C1 segment of cervical spinal cord (tissue), 14 donors: ENCODE results near the gene ZBTB32.

Experiments used
- DNase-seq, 14 donors: peaks; one replicate each; lab custom pipeline; 2025; lab: John Stamatoyannopoulos, UW

The ZBTB32 gene

DNA sequence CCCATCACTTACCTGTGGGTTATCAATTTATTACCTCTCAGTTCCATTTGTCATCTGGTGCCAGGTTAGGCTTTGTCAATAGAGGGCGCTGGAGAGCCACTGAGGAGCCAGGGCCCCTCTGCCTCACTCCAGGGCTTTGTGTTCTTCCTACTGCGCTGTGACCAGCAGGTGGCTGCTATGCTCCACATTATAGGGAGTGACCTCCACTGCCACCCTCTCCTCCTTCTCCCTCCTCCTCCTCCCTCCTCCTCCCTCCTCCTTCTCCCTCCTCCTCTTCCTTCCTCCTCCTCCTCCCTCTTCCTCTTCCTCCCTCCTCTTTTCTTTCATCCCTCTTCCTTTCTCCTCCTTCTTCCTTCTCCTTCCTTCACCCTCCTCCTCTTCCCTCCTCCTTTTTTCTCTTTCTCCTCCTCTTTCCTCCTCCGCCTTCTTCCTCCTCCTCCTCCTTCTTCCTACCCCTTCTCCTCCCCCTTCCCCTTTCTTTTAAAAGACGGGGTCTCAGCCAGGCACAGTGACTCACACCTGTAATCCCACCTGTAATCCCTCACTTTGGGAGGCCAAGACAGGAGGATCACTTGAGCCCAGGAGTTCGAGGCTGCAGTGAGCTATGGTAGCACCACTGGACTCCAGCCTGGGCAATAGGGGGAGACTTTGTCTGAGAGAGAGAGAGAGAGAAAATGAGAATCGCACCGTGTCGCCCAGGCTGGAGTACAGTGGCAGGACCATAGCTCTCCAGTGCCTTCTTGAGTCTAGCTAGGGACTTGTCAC lies 10.3 kb upstream of the ZBTB32 start:
- DNase-seq: peak in 13 of 14 donors; percentile 8 to 83 (median 61)

DNA sequence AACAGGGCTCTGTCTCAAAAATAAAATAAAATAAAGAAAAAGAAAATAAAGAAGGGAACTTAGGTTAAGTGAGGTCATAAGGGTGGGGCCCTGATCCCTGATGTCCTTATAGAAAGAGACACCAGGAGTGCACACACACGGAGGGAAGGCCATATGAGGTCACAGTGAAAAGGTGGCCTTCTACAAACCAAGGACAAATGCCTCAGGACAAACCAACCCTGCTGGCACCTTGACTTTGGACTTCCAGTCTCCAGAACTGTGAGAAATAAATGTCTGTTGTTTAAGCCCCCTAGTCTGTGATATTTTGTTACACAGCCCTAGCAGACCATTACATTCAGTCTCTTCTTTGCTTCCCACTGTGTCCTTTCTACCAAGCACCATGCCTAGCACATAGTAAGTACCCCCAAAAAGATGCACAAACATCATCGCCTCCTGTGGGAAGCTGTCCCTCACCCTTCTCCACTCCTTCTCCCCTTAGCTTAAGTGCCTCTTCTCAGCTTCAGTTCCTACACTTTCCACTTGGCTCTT lies 8.4 kb upstream of the ZBTB32 start:
- no peak for DNase-seq

DNA sequence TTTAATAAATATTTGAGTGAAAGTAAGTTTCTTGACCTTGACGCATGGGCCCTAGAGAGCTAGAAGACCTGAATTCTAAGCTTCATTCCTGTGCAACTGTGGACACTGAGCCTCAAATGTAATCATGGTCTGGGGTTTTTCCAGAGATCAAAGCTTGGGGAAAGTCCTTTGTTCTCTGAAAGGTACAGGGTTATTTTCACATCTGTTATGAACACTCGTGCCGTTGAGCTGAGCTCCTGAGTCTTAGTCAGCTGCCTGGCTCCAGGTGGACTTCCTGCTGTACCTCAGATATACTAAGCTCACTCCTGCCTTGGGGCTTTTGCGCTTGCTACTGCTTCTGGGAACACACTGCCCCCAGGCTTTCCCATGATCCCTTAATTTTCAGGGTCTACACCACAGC lies 7.5 kb upstream of the ZBTB32 start:
- DNase-seq: no peak

DNA sequence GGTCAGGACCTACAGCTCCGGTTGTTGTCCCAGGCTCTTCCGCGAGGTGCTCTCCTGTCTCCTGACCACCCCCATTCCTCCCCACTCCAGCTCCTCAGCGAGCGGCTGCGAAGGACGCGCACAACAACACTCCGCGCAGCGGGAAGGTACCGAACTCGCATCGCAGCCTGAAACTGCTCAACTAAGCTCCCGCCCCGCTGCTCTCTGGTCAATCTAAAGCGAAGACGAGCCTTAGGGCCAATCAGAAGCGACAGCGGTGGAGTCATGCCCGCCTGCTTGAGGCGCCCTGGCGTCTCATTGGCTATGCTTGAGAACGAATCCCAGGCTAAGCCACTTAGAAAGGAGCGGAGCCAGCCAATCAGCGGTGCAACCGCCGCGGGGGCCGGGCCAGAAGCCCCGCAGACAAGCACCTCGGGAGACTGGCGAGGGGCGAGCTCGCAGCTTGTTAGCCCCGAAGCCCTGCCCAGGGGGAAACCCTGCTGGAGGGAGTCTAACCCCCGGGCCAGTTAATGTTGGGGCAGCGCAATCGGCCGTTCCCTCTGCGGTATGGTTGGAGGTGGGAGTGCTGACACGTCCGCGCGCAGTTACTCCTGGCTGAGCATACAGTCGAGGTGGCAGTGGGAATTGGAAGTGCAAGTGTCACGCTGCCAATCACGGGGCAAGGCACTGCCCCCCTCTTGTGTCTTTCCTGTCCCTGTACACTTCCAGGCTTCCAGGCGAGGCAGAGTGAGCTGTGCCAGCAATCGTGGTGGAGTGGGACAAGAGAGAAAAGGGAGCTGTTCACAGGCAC lies 1.9 kb upstream of the ZBTB32 start:
- peak; percentile 64 to 99 (median 92) for DNase-seq

DNA sequence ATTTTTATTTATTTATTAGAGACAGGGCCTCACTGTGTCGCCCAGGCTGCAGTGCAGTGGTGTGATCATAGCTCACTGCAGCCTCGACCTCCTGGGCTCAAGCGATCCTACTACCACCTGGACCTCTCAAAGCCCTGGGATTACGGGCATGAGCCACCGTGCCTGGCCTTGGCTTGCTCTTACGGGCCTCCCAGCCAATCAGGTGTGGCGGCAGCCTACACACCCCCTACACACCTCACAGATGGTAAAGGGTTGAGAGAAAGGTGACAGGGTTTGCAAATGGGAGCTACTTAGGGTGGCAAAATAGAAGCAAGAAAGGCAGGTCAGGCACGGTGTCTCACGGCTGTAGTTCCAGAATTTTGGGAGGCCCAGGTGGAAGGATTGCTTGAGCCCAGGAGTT lies 1.0 kb upstream of the ZBTB32 start:
- DNase-seq: no peak

DNA sequence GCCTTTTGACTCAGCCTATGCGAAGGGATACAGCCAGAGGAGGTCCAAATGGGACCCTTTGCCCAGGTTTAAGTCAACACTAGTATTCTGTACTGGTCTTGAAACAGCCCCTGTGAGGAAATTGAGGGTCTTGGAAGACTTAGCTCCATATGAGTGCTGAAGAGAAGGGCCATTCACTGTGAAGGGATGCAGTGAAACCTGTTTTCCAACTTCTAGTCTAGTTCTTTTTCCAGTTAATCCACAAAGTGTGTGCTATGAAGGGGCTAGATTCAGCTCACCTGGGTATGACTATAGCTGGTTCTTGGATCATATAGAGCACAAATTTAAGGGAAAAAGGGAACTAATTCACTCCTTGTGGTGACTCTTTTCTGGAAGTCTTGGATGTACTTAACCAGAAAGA lies 4.0 kb downstream of the ZBTB32 start:
- DNase-seq: no peak

DNA sequence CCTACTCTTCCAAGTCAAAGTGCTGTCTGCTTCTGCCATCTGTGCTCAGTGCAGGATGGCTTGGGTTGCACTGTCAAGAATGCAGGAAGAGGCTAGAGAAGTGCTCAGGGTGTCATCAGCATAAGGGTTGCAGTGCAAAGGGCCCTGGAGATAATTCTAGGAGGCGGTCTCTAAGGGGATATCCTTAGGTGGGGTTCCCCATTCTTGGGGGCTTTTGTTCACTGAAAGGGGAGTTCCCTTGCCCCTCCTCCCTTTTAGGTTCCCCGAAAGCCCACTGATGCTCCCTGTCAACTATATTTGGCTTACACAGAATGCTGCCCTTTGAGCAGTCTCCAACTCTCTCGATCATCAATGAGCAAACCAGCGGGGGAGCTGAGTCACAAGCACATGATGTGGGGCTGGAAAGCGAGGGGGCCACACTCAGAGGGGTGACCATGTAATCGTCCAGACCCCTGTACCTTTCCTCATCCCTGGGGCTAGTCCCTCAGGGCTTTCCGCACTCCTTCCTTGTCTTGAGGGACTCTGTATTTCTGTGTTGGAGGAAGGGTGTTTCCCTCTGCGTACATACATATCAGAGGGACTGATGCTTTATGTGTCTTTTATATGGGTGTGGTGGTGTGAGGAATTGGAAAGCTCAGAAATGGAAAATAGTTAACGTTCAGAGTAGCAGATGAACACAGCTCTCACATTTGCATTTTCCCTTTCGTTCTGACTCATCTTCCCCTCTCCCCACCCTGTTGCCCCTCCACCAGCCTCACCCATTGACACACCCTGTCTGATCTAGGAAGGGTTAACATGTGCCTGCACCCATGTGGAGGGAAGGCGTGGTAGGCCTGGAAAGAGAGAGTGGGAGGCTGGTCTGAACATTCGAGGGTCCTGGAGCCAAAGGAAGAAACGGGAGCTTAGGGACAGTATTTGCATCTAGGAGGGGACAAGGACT lies 6.7 kb downstream of the ZBTB32 start:
- no peak for DNase-seq

DNA sequence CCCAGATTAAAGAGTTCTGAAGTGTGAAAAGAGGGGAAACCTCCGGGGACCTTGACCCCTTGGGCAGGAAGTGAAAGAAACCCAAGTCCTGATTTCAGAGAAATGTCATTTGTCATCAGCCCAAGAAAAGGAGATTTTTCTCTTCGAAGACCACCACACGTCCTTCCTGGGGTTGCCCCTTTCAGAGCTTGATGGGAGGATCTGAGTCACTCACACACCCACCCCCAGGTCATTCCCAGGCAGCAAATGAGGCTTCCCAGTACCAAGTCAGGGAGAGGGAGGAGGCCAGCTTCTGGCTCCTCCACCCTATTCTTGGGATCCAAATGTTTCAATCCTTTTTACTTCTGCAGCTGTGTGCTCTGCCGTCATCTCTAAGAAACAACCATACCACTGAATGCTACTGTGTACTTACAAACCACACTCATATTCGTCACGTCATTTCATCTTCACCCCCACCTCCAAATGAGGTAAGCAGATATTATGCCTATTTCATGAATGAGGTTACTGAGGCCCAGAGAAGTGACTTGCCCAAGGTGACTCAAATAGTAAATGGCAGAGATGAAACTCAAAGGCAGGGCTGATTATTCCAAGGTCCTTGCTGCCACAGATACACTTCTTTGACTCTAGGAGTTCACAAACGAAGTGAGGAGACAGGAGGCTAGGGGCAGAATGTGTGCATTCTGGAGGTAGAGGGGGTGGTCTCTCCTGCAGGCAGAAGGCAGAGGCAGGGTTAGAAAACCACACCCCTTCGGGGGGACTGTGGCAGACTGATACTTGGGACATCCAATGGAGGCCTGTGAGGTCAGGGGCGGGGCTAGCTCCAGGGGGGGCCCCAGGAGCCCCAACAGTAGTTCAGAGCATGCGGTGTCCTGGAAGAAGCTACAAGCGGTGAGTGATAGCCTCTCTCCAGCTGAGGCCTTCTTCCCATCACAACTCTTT lies 8.5 kb downstream of the ZBTB32 start:
- DNase-seq: no peak

DNA sequence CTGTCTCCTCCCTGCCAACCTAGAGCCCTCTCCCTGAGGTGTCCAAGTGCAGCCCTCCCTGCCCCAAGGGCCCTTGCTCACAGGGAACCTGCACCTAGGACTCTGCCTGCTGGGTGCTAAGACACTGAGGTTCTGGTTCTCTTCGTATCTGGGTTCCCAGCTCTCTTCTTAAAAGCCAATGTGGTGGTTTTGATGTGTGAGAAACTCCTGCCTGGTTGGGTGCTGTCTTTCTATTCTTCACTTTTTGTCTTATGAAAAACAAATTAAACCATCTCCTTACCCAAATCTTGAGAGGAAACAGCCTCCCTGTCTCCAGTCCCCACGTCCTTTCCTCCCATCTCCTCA lies 9.1 kb downstream of the ZBTB32 start:
- DNase-seq: no peak

DNA sequence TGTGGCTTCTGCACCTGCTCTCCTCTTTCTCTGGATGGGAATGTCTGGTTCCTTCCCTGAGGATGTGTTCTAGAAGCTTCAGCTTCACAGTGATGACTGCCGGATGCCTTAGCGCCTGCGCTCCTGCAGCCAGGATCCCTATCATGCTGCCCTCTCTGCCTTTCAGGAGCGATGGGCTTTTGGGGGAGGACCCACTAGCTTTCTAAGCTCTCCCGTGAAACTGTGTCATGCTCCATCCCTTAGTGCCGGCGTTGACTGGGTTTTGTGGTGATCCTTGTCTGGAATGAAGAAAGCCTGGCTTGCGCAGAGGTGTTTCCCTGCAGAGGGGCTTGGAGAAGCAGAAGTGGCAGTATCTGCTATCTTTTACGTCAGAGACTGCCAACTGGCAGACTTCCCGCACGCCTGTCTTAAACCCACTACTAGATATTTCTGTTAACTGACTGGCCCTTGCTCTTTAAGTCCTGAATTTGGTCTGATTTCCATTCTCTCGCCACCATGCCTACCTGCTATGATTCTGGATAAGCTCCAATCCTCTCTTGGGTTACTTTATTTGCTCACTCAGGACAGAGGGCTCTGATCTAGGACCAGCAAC lies 9.6 kb downstream of the ZBTB32 start:
- peak in 1 of 14 donors; percentile 22 for DNase-seq

DNA sequence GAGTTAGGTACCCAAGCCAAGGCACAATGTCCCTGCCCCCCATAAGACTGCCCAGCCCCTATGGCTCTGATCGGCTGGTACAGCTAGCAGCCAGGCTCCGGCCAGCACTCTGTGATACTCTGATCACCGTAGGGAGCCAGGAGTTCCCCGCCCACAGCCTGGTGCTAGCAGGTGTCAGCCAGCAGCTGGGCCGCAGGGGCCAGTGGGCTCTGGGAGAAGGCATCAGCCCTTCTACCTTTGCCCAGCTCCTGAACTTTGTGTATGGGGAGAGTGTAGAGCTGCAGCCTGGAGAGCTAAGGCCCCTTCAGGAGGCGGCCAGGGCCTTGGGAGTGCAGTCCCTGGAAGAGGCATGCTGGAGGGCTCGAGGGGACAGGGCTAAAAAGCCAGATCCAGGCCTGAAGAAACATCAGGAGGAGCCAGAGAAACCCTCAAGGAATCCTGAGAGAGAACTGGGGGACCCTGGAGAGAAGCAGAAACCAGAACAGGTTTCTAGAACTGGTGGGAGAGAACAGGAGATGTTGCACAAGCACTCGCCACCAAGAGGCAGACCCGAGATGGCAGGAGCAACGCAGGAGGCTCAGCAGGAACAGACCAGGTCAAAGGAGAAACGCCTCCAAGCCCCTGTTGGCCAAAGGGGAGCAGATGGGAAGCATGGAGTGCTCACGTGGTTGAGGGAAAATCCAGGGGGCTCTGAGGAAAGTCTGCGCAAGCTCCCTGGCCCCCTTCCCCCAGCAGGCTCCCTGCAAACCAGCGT lies 10.4 kb downstream of the ZBTB32 start:
- no peak for DNase-seq

DNA sequence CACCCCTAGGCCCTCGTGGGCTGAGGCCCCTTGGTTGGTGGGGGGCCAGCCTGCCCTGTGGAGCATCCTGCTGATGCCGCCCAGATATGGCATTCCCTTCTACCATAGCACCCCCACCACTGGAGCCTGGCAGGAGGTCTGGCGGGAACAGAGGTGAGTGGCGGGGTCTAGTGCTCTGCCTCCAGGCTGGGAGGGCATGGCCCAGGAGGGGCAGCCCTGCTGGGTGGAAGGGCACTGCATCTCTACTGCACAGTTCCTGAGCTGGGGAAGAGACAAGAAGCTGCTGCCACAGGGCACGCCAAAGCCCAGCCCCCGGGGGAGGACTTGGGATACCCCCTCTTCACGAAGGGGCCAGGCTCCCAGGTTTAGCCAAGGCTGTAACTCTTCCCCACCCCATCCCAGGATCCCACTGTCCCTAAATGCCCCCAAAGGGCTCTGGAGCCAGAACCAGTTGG lies 11.0 kb downstream of the ZBTB32 start:
- no peak for DNase-seq

DNA sequence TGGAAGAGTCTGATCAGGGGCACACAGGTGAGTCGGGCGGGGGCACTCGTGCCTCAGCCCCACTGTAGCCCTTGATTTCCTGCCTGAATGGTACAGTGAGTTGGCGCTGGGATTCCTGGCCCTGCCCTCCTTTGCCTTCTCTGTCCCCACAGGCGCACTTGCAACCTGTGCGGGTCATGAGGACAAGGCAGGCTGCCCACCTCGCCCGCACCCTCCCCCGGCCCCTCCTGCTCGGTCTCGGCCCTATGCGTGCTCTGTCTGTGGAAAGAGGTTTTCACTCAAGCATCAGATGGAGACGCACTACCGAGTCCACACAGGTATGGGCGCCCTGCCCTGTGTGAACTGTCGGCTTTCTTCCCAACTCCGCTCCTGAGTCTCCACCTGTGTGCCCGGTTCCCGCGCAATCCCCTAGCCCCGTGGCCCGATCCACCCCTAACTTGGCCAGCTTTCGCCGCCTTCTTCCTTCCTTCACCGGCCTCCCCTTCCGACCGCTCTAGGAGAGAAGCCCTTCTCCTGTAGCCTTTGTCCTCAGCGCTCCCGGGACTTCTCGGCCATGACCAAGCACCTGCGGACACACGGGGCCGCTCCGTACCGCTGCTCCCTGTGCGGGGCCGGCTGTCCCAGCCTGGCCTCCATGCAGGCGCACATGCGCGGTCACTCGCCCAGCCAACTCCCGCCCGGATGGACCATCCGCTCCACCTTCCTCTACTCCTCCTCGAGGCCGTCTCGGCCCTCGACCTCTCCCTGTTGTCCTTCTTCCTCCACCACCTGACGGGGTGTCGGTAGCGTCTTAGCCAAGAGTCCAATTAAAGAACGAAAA lies 11.8 kb downstream of the ZBTB32 start:
- peak in 11 of 14 donors; percentile 23 to 87 (median 76) for DNase-seq

DNA sequence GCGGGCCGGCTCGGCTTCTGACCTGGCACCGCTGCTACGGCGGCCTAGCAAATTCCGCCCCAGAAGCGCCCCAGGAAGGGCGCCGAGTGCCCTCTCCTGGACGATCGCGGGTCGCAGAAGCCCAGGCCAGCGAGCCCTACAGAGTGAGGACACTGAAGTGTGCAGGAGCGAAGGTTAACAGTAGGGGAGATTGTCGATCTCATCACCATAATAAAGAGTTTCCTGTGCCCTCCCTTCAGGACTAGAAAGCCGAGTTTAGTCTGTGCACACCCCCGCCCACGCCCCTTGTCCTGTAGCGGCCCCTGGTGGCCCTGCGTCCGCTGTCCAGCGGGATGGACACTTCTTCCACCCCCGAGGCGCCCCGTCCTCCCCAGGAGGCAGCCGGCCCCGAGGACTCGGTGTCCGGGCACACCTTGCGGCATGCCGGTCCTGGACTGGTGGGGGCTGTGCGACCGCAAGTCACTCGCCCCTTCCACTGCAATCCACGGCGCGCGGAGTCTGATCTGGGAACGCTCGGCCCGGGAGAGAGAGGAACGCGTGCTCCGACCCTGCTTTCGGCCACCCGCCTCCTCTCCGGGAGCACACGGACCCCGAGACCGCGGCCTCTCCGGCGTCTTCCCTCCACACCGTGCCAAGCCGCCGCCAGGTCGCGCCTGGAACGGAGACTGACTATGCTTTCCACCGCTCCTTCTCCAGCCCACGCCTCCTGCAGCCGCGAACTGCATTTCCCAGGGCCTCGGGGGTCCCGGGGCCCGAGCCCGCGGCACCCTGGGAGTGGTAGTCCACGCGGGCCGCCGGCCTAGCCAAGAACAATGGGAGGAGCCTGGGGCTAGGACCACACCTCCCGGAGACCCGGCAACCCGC lies 12.7 kb downstream of the ZBTB32 start:
- DNase-seq: peak; percentile 32 to 96 (median 87)

DNA sequence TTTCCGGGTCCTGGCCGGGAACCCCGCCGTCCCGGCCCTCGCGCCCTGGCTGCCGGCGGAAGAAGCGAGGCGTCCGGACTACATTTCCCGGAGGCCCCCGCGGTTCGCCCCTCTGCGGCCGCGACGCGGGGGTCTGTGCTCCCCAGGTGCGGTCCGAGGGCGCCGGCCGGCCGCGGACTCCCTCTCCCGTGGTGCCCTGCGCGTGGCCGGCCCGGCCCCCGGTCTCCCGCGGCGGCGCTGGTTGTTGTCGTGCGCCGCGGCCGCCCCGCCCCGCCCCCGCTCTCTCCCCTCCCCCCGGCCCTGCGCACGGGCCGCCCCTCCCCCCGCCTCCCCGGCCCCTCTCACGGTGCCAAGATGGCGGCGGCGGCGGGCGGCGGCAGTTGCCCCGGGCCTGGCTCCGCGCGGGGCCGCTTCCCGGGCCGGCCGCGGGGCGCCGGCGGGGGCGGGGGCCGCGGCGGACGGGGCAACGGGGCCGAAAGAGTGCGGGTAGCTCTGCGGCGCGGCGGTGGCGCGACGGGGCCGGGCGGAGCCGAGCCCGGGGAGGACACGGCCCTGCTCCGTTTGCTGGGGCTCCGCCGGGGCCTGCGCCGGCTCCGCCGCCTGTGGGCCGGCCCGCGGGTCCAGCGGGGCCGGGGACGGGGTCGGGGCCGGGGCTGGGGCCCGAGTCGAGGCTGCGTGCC lies 13.4 kb downstream of the ZBTB32 start, which contains the start of gene KMT2B:
Gene KMT2B (plus strand): TSS at position 339 of the 680 bp plus-strand sequence. CDS start 16 bp downstream, at position 355.
- DNase-seq: peak in 11 of 14 donors; percentile 33 to 97 (median 91)

DNA sequence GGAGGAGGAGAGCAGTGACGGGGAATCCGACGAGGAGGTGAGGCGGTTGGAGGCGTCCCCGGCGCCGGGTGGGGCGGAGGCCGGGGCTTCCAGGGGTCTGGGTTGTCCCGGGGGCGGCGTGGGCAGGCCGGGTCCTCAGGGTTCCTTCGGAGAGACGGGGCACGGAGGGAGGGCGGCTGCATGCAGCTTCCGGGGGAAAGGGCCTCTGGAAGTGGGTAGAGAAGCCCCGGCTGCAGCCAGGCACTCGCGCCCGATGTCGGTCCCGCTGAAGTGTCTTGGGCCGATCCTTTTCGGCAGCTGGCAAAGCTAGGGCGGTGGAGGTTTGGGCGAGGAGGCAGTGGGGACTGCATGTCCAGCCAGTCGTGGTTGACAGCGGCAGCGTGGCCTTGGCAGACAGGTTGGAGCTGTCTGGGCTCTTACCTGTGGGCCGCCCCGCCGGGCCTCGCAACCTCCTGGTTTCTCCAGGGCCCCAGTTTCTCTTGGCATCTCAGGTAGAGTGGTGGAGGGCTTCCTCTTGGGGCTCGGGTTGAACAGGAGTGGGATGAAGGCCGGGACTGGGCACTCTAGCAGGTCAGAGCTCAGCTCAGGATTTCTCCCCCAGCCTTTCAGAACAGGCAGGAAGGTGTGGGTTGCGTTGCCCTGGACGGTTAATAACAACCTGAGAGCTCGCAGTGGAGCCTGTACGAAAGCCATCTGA lies 14.1 kb downstream of the ZBTB32 start:
- DNase-seq: peak in 9 of 14 donors; percentile 3 to 67 (median 30)
